ENCODE results near the gene SLAMF9. TPM values are rescaled to one million over a fixed set of nuclear protein-coding genes. Genes with fewer than 3 reads are reported as not detected.
A peak's percentile ranks its signal among the peaks of the same experiment; 100 is the strongest.

SLAMF9 gene
- total RNA-seq, 4 donors from 2014 or later: not detected

DNA sequence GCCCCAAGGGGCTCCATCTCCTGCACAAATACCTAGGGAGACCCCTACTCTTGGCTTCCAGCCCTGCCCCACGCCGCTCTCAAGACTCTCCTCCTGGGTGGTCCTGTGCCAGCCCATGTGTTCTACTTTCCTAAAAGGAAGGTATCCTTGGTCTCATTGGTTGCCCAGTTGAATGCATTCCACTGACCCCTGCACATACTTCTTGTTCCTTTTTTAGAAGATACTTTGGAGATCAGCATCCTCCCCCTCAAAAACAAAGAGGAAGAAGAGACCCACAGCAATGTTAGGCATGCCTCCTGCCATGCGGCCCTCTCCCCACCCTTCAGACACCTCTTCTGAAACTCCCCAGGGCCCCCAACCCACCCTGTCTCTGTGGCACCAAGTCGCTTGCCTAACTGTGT lies 4.1 kb downstream of the SLAMF9 start:
- TF ChIP-seq, protein P1, sequence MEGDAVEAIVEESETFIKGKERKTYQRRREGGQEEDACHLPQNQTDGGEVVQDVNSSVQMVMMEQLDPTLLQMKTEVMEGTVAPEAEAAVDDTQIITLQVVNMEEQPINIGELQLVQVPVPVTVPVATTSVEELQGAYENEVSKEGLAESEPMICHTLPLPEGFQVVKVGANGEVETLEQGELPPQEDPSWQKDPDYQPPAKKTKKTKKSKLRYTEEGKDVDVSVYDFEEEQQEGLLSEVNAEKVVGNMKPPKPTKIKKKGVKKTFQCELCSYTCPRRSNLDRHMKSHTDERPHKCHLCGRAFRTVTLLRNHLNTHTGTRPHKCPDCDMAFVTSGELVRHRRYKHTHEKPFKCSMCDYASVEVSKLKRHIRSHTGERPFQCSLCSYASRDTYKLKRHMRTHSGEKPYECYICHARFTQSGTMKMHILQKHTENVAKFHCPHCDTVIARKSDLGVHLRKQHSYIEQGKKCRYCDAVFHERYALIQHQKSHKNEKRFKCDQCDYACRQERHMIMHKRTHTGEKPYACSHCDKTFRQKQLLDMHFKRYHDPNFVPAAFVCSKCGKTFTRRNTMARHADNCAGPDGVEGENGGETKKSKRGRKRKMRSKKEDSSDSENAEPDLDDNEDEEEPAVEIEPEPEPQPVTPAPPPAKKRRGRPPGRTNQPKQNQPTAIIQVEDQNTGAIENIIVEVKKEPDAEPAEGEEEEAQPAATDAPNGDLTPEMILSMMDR (IDR thresholded peaks at IDR 0.05): no peak
- no peak for TF ChIP-seq POLR2A (IDR thresholded peaks at IDR 0.05)
- Histone ChIP-seq H3K27ac (peak overlapping the region in 1 of 3 donors; percentile 47), H3K4me1 (peaks cover 26 to 40% of the 10 kb centered on the region in 2 donors), H3K9me3 (no peaks in the 10 kb centered on the region), H3K27me3 (no peaks in the 10 kb centered on the region), H3K36me3 (no peaks in the 10 kb centered on the region), H3K4me3 (replicated peaks in 1 of 3) (no peak overlapping the region)
- no peak for DNase-seq
- 98 to 99% methylated on average over 4 of the region's 4 CpGs for WGBS, 2 donors
- intact Hi-C loops (cut with DNase I): no loop called here

DNA sequence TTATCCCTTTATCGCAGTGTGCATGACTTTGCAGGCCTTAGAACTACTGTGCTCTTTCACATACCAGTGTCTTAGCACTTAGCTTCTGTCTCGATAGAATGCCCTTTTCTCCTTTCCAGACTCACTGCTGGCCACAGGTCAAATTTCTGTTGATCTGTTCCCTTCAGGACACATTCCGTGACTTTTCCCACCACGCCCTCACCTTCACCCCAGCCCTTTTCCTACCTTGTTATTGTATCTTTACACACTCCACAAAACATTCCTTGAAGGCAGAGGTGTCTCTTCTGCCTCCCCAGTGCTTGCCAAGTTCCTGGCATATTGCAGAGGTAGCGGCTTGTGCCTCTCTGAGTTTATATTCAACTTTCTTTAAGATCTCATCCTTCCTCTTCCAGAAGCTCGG lies 4.9 kb downstream of the SLAMF9 start:
- 41 to 50% methylated on average over 6 of the region's 6 CpGs for WGBS, 2 donors
- intact Hi-C loops (cut with DNase I): no loop called here
- no peak overlapping the region for H3K4me3 ChIP-seq (replicated peaks in 1 of 3)
- DNase-seq: peak; percentile 76 to 86
- H3K27ac ChIP-seq: peak overlapping the region in 2 of 3 donors; percentile 47 to 73
- no peaks in the 10 kb centered on the region for H3K27me3 ChIP-seq
- TF ChIP-seq, protein P1 (IDR thresholded peaks at IDR 0.05): no peak
- no peak for TF ChIP-seq POLR2A (IDR thresholded peaks at IDR 0.05)
- no peaks in the 10 kb centered on the region for H3K36me3 ChIP-seq
- peaks cover 26 to 43% of the 10 kb centered on the region in 2 donors for H3K4me1 ChIP-seq
- no peaks in the 10 kb centered on the region for H3K9me3 ChIP-seq

DNA sequence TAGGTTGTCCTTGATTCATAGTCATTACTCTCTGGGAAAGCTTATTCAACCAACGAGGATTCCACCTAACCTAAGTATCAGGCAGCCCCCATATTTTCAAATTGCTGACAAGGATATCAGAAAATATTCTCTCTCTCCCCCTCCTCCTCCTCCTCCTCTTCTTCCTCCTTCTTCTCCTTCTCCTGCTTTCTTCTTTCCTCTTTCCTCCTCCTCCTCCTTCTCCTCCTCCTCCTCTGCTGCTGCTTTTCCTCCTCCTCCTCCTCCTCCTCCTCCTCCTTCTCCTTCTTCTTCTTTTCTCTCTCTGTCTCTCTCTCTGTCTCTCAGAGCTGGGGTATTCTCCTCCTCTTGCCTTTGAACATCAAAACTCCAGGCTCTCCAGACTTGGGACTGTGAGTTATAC lies 6.1 kb downstream of the SLAMF9 start:
- H3K4me3 ChIP-seq (replicated peaks in 1 of 3): no peak overlapping the region
- no peak for TF ChIP-seq POLR2A (IDR thresholded peaks at IDR 0.05)
- TF ChIP-seq, protein P1 (IDR thresholded peaks at IDR 0.05): no peak
- 72 to 73% methylated on average over 1 of the region's 1 CpG for WGBS, 2 donors

DNA sequence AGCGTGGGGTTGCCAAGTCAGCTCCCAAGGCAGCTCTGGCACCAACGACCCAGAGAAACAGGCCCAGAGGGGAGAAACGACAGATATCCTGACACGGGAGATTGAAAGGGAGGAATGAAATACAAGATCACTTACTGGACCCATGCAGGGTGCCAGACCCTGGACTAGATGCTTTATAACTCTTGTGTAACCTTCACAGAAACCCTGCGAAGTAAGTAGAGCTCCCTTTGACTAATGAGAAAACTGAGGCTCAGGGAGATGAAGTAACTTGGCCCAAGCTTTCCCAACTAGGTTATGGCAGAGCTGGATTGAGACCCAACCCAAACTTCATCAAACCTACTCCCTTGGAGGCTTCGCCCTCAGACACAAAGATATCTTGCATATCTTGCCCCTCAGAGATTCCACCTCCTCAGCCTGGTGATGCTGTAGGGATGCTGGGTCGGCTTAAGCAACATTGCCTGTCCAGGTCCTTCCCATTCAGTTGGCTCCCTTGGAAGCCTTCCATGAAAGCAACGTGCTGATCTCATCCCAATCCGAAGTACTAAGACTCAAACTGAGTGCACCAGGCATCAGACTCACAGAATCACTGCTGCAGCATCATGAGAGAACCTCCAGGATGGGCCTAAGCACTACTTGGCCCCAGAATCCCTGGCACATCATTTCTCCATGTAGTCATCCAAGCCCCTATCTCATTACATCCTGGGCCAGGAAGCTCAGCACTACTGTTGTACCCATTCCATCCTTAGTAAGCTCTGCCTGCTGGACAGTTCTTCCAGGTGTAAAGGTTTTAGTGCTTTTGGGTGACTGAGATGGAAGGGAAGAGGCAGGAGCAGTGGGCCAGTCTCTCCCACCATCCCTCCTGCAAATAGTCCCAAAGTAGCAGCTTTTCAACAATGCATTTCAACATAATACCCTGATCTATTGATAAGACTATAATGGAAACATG lies 7.5 kb downstream of the SLAMF9 start:
- H3K27me3 ChIP-seq: no peaks in the 10 kb centered on the region
- peak overlapping the region in 1 of 3 donors; percentile 43 for H3K4me3 ChIP-seq (replicated peaks in 1 of 3)
- H3K4me1 ChIP-seq: peaks cover 26 to 43% of the 10 kb centered on the region in 2 donors
- intact Hi-C loops (cut with DNase I): no loop called here
- WGBS, 2 donors: 42 to 43% methylated on average over 8 to 9 of the region's 9 CpGs
- DNase-seq: no peak
- H3K36me3 ChIP-seq: no peaks in the 10 kb centered on the region
- H3K27ac ChIP-seq: peak overlapping the region; percentile 36 to 65 (median 62)
- TF ChIP-seq, protein P1 (IDR thresholded peaks at IDR 0.05): no peak
- peak in 1 of 2 donors; percentile 45 for TF ChIP-seq POLR2A (IDR thresholded peaks at IDR 0.05)
- H3K9me3 ChIP-seq: no peaks in the 10 kb centered on the region

More for the DNA sequence above, 6.1 kb downstream of the SLAMF9 start:
- Histone ChIP-seq H3K27me3 (no peaks in the 10 kb centered on the region), H3K9me3 (no peaks in the 10 kb centered on the region), H3K4me1 (peaks cover 26 to 43% of the 10 kb centered on the region in 2 donors), H3K27ac (peak overlapping the region in 1 of 3 donors; percentile 47), H3K36me3 (no peaks in the 10 kb centered on the region)
- DNase-seq: no peak
- intact Hi-C loops (cut with DNase I): no loop called here

Measured in thyroid gland (tissue), 4 donors.